ENCODE measurements around the gene CSTF1.
"Not testable (repeated sequence)": the region's sequence is repeated elsewhere in the genome, so short reads cannot be mapped to it uniquely, and the experiment has no call there.

CSTF1 gene

GRCh38 chr20:56369179-56369578 is 23.3 kb upstream of the CSTF1 start:
- DNase-seq (ENCODE audit: low read depth, low spot score) = no peak

GRCh38 chr20:56371977-56372376 is 20.5 kb upstream of the CSTF1 start:
- DNase-seq (ENCODE audit: low read depth, low spot score) = no peak

DNA sequence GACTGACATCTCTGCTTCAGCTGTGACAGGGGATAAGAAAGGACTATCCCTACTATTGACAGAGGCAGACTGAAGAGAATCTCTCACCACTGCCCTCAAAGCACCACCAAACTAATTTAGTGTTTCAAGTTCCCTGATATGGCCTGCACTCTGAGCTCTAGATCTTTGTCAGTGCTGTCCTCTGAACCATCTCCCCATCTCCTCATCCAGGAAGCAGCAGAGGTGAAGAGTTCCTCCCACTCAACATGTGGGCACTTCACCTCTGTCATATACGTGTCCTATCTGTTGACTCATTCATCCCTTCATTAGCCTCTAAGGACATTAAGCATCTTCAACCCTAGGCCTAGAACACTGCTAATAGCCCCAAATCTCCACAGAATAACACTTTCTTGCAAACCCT is 19.6 kb upstream of the CSTF1 start:
- DNase-seq (ENCODE audit: low read depth, low spot score) = no peak

- DNase-seq (ENCODE audit: low read depth, low spot score) = no peak
Measured at GRCh38 chr20:56373942-56374341, 18.5 kb upstream of the CSTF1 start.

DNA sequence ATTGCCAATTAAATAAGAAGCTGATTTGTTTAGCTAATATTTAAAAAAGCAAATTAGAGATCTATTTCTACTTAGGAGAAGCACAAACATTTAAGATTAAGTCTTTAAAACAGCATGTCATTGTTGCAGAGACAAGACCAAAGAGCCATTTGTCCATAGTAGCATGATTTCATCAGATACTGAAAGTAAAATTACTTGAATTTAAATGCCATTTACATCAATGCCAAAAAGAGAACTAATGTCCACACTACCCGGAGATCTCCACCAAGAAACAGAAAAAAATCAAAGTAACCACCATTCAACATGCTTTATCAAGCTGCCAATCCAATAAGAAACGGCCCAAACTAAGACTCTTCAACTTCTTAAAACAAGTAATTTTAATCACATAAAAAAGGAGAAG is 16.1 kb upstream of the CSTF1 start:
- DNase-seq (ENCODE audit: low read depth, low spot score) = no peak

DNA sequence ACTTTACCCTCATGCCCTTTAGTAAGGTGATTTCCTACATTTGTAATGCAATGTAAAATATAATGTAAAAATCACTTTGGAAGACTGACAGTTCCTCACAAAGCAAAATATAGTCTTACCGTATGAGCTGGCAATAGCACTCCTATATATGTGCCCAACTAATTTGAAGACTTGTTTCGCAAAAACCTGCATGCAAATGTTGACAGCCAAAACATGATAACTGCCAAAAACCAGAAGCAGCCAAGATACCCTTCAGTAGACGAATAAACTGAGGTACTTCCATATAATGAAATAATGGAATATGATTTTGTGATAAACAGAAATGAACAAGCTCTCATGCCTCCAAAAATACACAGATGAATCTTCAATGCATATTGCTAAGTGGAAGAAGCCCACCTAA is 14.1 kb upstream of the CSTF1 start:
- no peak for DNase-seq (ENCODE audit: low read depth, low spot score)

GRCh38 chr20:56380375-56380774 is 12.1 kb upstream of the CSTF1 start:
- DNase-seq (ENCODE audit: low read depth, low spot score) = no peak

DNA sequence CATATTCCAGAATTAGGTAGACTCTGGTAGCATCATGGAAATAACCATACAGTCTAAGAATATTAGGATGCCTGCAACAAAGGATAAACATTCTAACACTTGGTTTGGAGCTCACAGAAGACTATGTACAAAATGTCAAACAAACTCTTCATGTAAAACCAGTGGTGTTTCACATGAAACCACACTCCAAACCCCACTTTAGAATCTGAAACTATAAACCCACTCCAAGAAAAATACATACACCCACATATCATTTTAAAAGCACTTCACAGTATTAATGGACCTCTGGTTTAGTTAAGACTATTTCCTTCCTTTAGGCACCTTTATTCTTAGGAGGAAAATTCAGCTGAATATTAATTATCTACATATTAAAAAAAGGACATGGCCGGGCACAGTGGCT is 10.9 kb upstream of the CSTF1 start:
- DNase-seq (ENCODE audit: low read depth, low spot score) = no peak

- DNase-seq (ENCODE audit: low read depth, low spot score) = no peak
Measured at GRCh38 chr20:56382696-56383095, 9.7 kb upstream of the CSTF1 start.

GRCh38 chr20:56383334-56383733 is 9.1 kb upstream of the CSTF1 start:
- DNase-seq (ENCODE audit: low read depth, low spot score) = no peak

- DNase-seq (ENCODE audit: low read depth, low spot score) = no peak
Measured at GRCh38 chr20:56385130-56385529, 7.3 kb upstream of the CSTF1 start.

- DNase-seq (ENCODE audit: low read depth, low spot score) = no peak
Measured at GRCh38 chr20:56386219-56386618, 6.2 kb upstream of the CSTF1 start.

GRCh38 chr20:56388882-56389281 is 3.6 kb upstream of the CSTF1 start:
- no peak for DNase-seq (ENCODE audit: low read depth, low spot score)

- DNase-seq (ENCODE audit: low read depth, low spot score) = no peak
Measured at GRCh38 chr20:56389807-56390206, 2.6 kb upstream of the CSTF1 start.

DNA sequence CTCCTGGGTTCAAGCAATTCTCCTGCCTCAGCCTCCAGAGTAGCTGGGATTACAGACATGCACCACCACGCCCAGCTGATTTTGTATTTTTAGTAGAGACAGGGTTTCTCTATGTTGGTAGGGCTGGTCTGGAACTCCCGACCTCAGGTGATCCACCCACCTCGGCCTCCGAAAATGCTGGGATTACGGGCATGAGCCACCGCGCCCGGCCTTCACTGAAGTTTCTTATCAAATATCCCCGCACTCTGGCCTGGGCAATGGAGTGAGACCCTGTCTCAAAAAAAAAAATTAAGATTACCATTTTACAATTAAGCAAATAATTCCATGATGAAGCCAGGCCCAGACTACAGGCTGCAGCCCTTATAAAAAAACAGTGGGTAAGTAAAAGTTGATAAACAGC is 2.0 kb upstream of the CSTF1 start:
- DNase-seq (ENCODE audit: low read depth, low spot score) = not testable (repeated sequence)

DNA sequence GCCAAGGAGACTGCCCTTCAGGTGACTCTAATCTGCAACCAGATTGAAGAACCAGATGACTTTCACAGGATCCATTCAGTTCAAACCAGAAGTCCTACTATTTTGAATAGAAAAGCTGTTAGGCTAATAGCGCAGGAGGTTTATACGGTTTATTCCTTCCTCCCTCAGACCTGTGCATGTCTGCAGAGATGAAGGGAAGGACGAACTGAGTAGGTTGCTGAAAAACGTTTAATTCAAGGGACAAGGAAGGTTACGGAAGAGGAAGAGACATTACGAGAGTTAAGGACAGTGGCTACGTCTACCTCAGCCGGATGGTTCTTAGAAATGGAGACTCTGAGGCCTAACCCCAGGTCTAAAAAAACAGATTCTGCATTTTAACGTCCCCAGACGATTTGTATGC is 1.4 kb upstream of the CSTF1 start:
- DNase-seq (ENCODE audit: low read depth, low spot score) = no peak

DNA sequence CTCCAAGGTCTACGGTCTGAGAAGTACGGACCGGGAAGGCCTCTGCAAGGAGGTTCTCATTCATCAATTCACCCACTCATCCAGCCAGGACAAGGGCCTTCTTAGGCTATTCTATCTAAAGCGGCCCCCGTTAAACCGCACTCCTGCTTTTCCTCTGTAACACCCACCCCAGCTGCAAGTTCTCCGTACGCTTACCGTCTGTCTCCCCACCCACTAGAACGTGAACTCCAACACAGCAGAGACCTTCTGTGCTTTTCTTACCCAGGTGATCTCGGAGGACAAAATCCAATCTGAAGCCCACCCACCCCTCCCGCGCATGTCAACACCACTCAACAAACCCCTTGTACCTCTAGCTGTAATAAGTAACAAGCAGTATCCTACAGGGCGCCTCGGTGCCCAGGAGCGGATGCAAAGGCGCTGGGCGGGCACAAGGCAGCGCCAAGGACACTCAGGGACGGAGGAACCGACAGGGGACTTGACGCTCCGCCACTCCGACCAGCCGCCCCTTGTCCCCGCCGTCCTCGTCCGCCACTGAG is 781 bp upstream of the CSTF1 start:
- DNase-seq (ENCODE audit: low read depth, low spot score) = no peak

DNA sequence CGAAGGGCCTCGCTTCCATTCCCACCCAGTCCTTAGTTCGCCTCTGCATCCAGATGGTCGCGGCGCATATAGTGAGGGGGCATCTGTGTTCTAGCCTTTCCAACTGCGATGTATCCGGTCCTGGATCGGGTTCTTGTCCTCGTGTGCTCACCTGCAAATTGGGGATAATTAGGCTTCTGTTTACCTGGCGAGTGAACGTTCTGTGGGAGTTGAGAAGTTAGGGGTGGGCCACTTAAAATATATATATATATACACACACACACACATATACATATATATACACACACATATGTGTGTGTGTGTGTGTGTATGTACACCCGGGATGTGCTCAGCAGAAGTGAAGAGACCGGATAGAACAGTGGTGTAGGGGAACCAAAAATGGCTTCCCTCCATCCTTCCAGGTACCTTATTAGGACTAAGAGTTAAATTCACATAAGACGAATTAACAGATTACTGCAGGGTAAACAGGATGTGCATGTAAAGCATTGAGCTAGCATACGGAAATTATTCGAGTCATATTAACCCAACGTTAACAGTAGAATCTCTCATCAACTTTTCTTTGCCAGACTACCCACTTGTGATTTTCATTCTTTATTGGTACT is 537 bp downstream of the CSTF1 start:
- DNase-seq (ENCODE audit: low read depth, low spot score) = no peak

DNA sequence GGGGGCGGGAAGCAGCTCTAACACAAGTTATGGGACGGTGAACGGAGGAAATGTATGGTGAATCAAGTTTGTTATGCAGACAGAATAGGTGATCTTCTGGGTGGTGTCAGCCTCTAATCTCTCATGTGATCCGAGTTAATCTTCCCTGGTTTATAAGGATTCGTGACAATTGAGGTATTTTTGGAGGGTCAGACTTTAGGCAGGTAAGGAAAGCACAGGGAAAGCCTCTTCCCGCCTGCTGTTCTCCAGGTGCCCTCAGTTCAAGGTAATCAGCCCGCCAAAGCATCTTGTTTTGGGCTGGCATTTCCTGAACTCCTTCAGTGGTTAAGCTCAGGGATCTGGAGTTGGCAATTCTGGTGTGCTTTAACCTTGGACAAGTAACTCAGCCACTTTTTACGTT is 1.2 kb downstream of the CSTF1 start:
- no peak for DNase-seq (ENCODE audit: low read depth, low spot score)

DNA sequence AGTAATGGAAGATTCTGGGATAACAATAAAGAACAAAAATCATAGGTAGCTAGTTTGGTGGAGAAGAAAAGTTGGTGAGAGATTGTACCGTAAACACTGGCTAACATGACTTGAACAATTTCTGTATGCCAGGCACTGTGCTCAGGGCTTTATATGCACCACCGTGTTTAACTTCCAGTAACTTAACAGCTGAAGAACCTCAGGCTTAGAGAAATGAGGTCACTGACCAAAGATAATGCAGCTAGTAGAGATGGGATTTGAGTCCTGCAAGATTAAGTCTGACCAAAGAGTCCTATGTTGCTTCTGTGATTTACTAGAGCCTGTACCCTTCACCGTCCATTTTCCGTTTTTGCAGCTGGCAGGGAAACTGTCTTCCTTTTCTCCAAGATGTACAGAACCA is 2.7 kb downstream of the CSTF1 start:
- no peak for DNase-seq (ENCODE audit: low read depth, low spot score)

DNA sequence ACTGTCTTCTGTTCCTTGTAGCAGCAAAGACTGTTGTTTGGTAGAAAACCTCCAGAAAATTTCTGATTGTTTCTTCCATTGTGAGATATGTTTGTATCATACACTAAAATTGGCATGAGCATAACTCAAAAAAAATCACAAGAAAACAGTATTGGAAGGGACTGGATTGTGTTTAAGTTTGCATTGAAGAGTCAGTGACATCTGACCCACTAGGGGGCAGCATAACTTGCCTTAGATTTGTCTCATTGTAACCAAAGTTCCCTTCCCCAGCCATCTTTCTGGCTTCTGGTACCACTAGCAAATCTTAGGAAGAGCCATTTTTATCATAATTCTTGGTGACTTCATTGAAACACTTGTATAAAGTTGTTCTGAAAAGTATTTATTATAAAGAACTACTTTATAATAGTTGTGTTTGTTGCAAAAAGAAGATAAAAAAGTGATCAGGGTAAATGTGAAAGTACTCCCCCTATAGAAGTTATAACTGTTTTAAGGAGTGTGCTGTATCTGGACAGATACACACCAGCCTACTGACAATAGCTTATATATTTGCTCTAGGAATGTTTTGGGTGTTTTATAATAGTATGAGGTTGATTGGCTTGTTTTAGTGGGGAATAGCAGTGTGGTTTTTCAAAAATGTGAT is 7.7 kb downstream of the CSTF1 start:
- peak; percentile 66 for DNase-seq (ENCODE audit: low read depth, low spot score)

DNA sequence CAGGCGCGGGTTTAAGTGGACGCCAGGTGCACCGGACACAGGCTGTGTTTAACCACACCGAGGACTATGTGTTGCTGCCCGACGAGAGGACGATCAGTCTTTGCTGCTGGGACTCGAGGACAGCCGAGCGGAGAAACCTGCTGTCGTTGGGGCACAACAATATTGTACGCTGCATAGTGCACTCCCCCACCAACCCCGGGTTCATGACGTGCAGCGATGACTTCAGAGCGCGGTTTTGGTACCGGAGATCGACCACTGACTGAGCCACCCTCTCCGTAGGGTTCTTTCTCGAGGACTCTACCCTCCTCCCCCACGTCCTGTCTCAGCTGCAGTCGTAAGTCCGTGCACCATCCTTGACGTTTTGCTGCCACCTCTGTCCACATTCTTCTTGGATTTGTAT is 11.0 kb downstream of the CSTF1 start:
- DNase-seq (ENCODE audit: low read depth, low spot score) = no peak

GRCh38 chr20:56405356-56405755 is 12.9 kb downstream of the CSTF1 start:
- not testable (repeated sequence) for DNase-seq (ENCODE audit: low read depth, low spot score)

- no peak for DNase-seq (ENCODE audit: low read depth, low spot score)
Measured at GRCh38 chr20:56406910-56407309, 14.5 kb downstream of the CSTF1 start.

Measured in smooth muscle cell of the brain vasculature (primary cell).